H1 (cell line): ENCODE data around the gene IKZF3. TPM values are rescaled to one million over a fixed set of nuclear protein-coding genes. Genes with fewer than 3 reads are reported as not detected.

ENCODE experiments used
- BACH1 ChIP-seq: IDR thresholded peaks from 2 replicates; pipeline ENCODE4 v1.6.1; 2012; ENCODE audit warnings: low read length, improper control_type of control experiment
- CHD2 ChIP-seq: IDR thresholded peaks from 2 replicates; pipeline ENCODE4 v1.6.1; 2012; ENCODE audit warnings: low read length, improper control_type of control experiment
- CTCF ChIP-seq, 3 experiments: IDR thresholded peaks; 1 replicate in 2 of 3; 2 replicates in 1 of 3; pipeline versions ENCODE4 v1.5.1 to v1.6.1; 2011; ENCODE audit warnings: low read length in 3 of 3, mild to moderate bottlenecking in 3 of 3, inconsistent platforms in 2 of 3, low read depth in 1 of 3, moderate library complexity in 1 of 3; ENCODE audit not compliant: insufficient read depth in 1 of 3; ENCODE audit errors: control extremely low read depth in 1 of 3
- EGR1 ChIP-seq: IDR thresholded peaks from 2 replicates; pipeline ENCODE4 v1.6.1; 2011; ENCODE audit warnings: low read depth, low read length, borderline replicate concordance
- JUND ChIP-seq: IDR thresholded peaks from 2 replicates; pipeline ENCODE4 v1.6.1; 2011; ENCODE audit warnings: mild to moderate bottlenecking, improper control_type of control experiment, low read length
- POLR2A ChIP-seq, 2 experiments: IDR thresholded peaks; 1 replicate in 1 of 2; 2 replicates in 1 of 2; pipeline ENCODE4 v1.6.1; 2011; ENCODE audit warnings: low read depth in 2 of 2, low read length in 2 of 2, mild to moderate bottlenecking in 2 of 2; ENCODE audit errors: control extremely low read depth in 1 of 2
- RAD21 ChIP-seq, 2 experiments: IDR thresholded peaks in 1 of 2; conservative IDR thresholded peaks in 1 of 2; 2 replicates each; pipeline ENCODE4 v1.6.1; 2011; ENCODE audit warnings: low read depth in 2 of 2, low read length in 2 of 2, improper control_type of control experiment in 1 of 2, inconsistent platforms in 1 of 2, mild to moderate bottlenecking in 1 of 2, moderate library complexity in 1 of 2
- SP2 ChIP-seq: IDR thresholded peaks from 2 replicates; pipeline ENCODE4 v1.6.1; 2012; ENCODE audit warnings: mild to moderate bottlenecking, low read length, inconsistent platforms
- TAF7 ChIP-seq: optimal IDR thresholded peaks from 2 replicates; pipeline ENCODE3; 2011; ENCODE audit warnings: low read depth, mild to moderate bottlenecking, inconsistent platforms, low read length, moderate library complexity, borderline replicate concordance
- TBP ChIP-seq: IDR thresholded peaks from 2 replicates; pipeline ENCODE4 v1.6.1; 2011; ENCODE audit warnings: low read depth, low read length, improper control_type of control experiment
- TEAD4 ChIP-seq: IDR thresholded peaks from 2 replicates; pipeline ENCODE4 v1.6.1; 2012; ENCODE audit warnings: low read depth, low read length, inconsistent platforms, mixed read lengths
- ZNF274 ChIP-seq: IDR thresholded peaks from 2 replicates; pipeline ENCODE4 v1.7.0; 2012; ENCODE audit warnings: low read length, borderline replicate concordance; ENCODE audit errors: extremely low read depth
- polyA plus RNA-seq, 7 experiments: library from polyadenylated mRNA; depleted of rRNA in 3 of 7; stranded (reverse) in 5 of 7; unstranded in 2 of 7; fragments of >200 nt in 5 of 7; fragments of 200-250 nt in 2 of 7; gene quantifications; 1 replicate in 5 of 7; 2 replicates in 1 of 7; 4 replicates in 1 of 7; pipeline versions ENCODE4 v1.2.1 to v1.2.3, GENCODE V29; 2011 to 2013; ENCODE audit warnings: missing spikeins in 2 of 7, mixed read lengths in 2 of 7
- total RNA-seq: library from RNA; stranded (reverse); fragmentation: NEBNext Ultra II Directional; extraction: Animal tissue kit (Norgen Biotek cat#: 25700); gene quantifications from 2 replicates; pipeline ENCODE4 v1.2.1, GENCODE V29; 2021

The IKZF3 gene
- total and polyA plus RNA-seq, 2 of the 8 experiments (the other 6 are each of a cell fraction or from before 2014, with no cell fraction given), result 0.23 to 0.56 TPM

DNA sequence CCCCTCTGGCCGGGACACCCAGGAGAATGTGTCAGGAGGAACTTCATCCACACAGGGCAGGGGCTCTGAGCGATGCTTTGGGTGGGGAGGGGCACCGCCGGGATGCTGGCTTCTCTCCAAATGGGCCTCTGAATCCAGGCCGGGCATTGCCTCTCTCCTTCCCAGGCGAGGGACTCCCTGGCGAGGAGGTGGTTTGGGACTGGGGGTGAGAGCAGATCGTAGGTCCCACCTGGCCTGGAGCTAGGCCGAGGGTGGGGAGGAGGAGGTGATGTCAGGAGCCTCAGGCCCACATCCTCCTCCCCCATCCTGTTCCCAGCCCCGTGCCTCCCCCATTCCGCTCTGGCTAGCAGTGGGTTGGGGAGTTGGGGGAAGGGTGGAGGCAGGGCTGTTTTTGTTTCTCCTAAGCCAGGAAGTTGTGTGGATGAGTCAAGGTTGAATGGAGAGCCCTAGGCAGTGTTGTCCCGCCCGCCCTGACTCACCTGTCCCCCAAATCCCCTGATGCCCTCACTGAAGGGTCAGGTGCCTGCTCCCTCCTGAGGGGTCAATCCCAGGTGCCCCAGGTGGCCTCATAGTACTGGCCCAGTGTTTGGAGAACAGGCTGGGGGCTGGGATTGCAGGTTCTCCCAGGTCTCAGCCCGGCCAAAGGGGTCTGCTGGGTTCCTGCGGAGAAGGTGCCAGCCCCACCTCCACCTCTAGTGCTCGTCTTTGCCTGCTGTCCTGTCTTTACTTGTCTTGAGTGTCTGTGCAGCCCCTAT is 123.6 kb downstream of the IKZF3 start (continued):
- no peak for TF ChIP-seq EGR1
- TF ChIP-seq BACH1, result no peak
- no peak for TF ChIP-seq ZNF274
- no peak; a peak in 1 of 4 replicates for TF ChIP-seq RAD21 (IDR thresholded peaks at IDR 0.05 in 1 of 2, conservative IDR thresholded peaks at IDR 0.05 in 1 of 2; ENCODE audit: low read depth in 2 of 2, low read length in 2 of 2)
- no peak for TF ChIP-seq TEAD4
- peak in 1 of 2 experiments; percentile 69; a peak in 1 of 3 replicates for TF ChIP-seq POLR2A (IDR thresholded peaks at IDR 0.05; ENCODE audit: control extremely low read depth in 1 of 2, low read depth in 2 of 2, low read length in 2 of 2)
- no peak for TF ChIP-seq CHD2
- peak; percentile 56; the same call in 1 of the 2 replicates for TF ChIP-seq TBP
- TF ChIP-seq SP2, result no peak
- no peak for TF ChIP-seq CTCF (IDR thresholded peaks at IDR 0.05; ENCODE audit: control extremely low read depth in 1 of 3, insufficient read depth in 1 of 3, low read depth in 1 of 3, low read length in 3 of 3)
- peak; percentile 65 for TF ChIP-seq JUND
- peak; percentile 50 for TF ChIP-seq TAF7
